SW 1271 (cell line): ENCODE measurements around the gene ZNF491.
"Not testable (repeated sequence)": the region's sequence is repeated elsewhere in the genome, so short reads cannot be mapped to it uniquely, and the experiment has no call there.

Experiments used
- DNase-seq, 2 experiments: peaks; one replicate each; lab custom pipeline; 2025; lab: John Stamatoyannopoulos, UW

ZNF491 gene

DNA sequence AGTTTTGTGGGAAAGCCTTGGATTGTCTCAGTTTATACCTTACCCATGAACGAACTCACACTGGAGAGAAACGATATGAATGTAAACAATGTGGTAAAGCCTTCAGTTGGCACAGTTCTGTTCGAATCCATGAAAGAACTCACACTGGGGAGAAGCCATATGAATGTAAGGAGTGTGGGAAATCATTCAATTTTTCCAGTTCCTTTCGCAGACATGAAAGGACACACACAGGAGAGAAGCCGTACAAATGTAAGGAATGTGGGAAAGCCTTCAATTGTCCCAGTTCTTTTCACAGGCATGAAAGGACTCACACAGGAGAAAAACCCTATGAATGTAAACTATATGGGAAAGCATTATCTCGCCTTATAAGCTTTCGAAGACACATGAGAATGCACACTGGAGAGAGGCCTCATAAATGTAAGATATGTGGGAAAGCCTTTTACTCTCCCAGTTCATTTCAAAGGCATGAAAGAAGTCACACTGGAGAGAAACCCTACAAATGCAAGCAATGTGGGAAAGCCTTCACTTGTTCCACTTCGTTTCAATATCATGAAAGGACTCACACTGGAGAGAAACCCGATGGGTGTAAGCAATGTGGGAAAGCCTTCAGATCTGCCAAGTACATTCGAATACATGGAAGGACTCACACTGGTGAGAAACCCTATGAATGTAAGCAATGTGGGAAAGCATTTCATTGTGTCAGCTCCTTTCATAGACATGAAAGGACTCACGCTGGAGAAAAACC is 8.2 kb downstream of the ZNF491 start:
- no peak for DNase-seq

DNA sequence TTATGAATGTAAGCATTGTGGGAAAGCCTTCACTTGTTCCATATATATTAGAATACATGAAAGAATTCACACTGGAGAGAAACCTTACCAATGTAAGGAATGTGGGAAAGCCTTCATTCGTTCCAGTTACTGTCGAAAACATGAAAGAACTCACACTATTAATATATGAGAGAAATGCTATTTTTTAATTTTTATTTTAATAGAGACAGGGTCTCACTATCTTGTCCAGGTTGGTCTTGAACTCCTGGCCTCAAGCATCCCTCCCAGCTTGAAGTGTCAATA is 8.7 kb downstream of the ZNF491 start:
- no peak for DNase-seq

DNA sequence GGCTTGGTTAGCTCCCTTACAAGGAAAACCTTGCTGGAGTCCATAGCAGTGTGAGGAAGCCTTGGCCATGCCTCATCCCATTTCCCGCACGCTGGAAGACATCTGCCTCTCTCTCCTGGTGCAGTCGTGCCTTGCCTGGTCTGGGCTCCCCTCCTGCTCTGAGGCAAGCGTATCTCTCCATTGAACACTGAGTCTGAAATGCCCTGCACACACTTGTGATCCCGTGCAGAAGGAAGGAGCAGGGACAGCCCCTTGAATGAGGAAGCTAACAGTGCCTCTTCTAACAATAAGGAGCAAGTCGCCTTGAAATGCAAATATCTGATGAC is 15.3 kb downstream of the ZNF491 start:
- DNase-seq: no peak

DNA sequence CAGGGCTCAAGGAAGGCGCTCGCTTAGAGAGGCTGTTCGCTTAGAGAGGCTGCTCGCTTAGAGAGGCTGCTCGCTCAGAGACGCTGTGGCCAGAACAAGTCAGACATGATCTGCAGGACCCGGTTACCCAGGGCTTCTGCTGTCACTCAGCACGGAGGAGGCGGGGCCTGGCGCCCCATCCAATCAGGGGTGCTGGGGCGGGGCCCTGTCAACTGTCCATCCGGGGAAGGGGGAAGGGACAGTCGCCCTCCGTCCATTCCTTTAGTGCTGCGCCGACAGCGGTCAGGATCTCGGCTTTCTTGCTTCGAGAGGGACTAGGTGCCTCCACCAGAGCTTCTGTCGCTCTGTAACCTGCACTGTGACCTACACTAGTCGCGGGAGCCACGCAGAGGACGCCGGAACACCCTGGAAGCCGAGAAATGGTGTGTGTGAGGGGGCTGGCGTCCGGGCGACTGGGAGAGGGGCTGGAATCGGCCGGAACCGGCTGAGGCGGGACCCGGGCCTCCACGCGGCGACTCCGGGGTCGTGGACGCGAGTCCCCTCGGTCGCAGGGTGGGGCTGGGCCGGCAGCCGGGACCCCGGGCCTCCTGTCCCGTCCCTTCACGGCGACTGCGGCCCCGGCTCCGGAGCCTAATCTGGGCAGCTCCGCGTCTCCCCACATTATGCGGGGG is 15.8 kb downstream of the ZNF491 start, which contains the start of gene ZNF440:
Gene ZNF440, plus strand, starts transcription at position 245 of the 671 bp plus-strand sequence. Its CDS starts 175 bp downstream, at position 420.
- peak; percentile 70 to 92 for DNase-seq

DNA sequence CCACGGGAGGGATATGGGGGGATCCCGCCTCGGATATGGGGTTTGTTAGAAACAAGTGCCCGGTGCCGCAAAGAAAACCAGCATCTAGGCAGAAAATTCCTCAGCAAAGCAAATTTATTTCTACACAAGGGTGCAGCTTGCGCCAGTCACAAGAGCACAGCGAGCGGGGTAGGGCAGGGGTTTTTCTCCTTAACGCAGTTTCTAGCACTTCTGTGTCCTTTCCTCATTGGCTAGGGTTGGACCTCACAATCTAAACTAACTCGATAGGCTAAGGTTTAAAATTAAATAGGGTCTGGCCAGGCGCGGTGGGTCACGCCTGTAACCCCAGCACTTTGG is 16.3 kb downstream of the ZNF491 start:
- DNase-seq: peak in 1 of 2 experiments; percentile 17

DNA sequence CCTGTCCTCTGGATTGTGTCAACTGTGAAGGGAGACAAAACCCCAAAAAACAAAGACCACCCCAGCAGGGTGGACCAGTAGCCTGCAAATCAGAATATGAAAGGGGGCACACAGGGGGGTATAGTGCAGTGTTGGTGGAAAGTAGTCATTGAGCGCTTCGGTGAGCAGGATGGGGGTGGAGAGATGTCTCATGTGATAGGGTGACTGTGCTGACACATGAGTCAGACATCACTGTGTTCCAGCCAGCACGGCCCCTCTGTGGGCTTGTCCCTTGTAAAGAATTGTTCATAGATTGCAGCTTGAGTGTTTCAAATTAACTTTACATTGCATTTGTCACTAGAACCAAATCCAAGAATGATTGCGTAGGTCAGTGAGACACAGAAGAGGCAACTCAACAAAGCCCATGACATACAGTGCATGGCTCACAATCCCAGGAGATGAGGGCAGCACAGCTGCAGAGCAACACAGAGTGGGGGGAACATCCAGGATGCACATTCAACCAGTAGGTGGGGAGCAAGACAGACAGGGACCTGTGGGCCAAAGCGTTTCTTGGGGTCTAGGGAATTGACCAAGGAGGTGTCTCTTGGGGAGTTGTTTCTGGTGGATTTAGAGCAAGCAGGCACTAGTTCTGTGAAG is 23.3 kb downstream of the ZNF491 start:
- no peak for DNase-seq

DNA sequence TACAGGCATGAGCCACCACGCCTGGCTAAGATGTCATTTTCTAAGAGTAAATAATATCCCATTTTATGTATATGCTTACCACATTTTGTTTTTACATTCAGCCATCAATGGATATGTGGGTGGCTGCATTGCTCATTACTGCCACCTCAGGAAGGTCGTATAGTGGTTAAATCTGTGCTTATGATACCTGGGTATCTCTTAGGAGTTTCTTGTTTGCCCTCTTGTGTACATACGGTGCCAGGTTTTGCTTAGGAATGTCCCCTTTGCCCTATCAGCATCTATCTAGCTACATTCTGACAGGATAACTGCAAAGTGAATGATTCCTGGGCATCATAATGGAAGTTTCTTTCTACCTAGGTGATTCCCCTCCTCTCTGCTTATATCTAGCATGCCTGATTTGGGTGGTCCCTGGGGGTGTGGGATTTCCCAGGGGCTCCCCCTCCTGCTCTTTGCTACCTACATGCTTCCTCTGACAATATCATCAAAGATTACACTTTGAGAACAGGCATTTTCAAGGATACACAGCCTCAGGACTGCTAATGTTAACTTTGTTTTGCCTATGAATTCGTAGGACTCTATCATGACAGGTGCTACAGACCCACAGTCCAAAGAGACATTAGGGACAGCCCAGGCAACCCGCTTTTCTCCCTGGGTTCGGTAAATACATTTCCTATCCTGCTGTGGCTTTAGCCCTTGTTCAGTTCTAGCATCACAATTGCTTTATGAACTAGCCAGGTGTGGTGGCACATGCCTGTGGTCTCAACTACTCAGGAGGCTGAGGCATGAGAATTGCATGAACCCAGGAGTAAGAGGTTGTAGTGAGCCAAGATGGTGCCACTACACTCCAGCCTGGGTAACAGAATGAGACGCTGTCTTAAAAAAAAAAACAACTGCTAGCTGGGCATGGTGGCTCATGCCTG is 30.9 kb downstream of the ZNF491 start:
- DNase-seq: not testable (repeated sequence)

DNA sequence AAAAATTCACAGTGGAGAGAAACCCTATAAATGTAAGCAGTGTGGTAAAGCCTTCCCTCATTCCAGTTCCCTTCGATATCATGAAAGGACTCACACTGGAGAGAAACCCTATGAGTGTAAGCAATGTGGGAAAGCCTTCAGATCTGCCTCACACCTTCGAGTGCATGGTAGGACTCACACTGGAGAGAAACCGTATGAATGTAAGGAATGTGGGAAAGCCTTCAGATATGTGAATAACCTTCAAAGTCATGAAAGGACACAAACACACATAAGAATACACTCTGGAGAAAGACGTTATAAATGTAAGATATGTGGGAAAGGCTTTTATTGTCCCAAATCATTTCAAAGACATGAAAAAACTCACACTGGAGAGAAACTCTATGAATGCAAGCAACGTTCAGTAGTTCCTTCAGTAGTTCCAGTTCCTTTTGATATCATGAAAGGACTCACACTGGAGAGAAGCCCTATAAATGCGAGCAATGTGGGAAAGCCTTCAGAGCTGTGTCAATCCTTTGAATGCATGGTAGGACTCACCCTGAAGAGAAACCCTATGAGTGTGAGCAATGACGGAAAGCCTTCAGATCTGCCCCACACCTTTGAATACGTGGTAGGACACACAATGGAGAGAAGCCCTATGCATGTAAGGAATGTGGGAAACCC is 34.1 kb downstream of the ZNF491 start:
- no peak for DNase-seq

DNA sequence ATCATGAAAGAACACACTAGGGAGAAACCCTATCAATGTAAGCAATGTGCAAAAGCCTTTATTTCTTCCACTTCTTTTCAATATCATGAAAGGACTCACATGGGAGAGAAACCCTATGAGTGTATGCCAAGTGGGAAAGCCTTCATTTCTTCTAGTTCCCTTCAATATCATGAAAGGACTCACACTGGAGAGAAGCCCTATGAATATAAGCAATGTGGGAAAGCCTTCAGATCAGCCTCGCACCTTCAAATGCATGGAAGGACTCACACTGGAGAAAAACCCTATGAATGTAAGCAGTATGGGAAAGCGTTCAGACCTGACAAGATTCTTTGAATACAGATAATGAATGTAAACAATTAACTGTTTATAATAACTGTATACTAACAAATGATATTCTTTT is 35.2 kb downstream of the ZNF491 start:
- DNase-seq: no peak

DNA sequence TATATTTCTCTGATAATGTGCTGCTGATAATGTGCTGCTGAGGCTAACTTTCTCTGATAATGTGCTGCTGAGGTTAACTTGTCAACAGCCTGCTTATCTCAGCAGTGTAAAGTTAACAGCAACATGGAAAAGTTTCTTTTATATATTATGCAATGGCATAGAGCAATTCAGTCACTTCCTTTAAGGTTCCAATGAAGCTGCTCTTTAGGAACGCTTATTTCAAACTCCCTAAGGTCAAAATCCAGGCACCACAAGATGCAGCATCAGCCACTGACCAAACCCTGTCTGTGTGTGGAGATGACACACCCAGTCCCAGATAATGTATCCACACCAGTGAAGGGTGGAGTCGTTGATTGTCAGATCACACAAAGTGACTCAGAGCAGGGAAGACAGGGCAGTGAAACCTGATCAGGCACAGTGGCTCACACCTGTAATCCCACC is 37.3 kb downstream of the ZNF491 start:
- DNase-seq: not testable (repeated sequence)

DNA sequence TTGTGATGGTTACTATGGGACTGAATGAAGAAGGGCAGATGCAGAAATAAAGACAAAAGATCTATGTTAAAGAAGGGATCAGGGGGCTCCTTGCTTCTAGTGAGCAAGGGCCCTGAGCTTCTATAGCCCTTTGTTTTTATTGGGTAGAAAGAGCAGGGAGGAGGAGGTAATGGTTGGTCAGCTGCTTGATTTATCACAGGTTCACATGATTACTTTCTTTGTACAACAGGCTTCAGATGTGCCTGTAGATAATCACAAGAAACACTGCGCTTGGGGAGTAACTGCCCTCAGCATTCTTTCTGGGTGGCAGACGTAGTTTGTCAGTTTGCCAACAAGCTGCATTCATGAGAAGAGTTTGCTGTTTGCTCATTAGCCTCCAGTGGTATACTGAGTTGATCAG is 45.4 kb downstream of the ZNF491 start:
- no peak for DNase-seq

DNA sequence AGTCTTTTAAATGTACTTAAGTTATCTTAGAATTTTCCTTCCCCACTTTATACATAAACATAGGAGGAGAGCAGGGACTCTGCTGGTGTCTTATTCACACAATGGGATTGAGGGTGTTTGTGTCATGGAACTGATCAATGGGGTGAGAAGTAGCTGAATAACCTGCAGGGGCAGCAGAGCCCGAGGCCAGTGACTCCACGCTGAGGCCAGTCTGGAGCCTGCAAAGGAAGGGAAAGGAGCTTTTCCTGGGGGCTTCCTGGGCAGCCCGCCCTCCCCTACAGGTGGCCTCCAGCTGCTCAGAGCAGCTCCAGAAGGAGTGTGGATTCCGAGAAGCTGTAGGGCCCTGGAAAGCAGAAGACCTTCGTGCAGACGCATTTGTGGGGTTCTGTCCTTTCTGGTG is 49.3 kb downstream of the ZNF491 start:
- not testable (repeated sequence) for DNase-seq

DNA sequence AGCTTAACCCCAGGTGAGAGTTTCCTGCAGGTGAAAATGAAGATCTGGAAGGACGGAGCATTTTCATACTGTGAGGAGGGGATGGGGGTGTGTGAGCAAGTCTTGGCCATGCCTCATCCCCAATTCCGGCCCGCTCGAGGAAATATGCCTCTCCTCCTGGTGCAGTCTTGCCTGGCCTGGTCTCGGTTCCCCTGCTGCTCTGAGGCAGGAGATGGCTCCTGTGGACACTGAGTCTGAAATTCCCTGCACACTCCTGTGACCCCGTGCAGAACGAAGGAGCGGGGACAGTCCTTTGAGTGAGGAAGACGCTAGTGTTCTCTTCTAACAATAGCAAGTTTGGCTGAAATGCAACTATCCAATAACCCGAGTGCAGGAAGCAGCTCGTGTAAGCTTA is 49.9 kb downstream of the ZNF491 start:
- no peak for DNase-seq

DNA sequence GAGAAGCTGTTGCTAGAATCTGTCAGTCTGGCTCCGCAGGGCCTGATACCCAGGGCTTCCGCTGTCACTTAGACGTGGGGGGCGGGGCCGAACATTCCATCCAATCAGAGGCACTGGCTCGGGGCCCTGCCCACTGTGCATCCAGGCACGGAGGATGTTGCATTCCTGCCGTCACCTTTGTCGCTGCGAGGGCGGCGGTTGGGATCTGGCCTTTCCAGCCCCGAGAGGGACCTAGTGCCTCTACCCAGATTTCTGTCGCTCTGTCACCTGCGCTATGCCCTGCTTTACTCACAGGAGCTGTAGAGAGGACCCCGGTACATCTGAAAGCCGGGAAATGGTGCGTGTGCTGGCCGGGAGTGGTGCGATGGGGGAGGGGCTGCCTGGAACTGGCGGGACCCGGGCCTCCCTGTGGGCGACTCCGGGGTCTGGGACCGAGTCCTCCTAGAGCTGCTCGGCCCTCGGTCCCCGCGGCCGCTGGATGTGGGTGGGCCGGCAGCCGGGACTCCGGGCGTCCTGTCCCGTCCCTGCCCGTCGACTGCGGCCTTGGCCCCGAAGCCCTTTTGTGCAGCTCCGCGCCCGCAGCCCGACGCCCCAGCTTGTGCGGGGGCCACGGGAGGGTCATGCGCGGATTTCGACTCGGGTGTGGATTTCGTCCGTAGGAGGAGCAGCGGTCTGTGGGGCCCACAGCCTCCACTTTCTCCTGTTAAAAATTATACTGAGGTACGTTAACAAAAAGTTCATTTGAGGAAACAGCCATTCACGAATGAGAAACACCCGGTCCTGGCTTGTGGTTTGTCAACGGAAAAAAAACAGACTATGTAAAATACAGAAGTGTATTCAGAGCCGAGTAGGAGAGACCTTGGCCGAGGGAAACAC is 50.5 kb downstream of the ZNF491 start, which contains the start of gene ZNF439:
Gene ZNF439, plus strand, starts transcription at position 133 of the 876 bp plus-strand sequence. Its CDS starts 142 bp downstream, at position 275.
- DNase-seq: peak; percentile 79 to 88

DNA sequence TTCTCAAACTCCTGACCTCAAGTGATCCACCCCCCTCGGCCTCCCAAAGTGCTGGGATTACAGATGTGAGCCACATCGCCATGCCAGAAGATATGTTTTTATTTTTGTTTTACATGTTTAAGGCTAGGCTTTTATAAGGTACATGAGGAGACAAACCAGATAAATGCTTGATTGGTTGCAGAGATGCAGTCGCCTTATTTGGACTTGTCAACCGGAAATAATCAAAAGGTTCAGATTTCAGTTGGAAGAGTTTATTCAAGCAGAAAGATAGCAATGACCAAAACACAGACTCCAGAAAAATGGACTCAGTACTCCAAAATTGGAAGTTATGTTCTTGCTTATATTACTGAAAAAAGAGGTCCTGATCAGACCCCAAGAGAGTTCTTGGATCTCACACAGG is 52.0 kb downstream of the ZNF491 start:
- not testable (repeated sequence) for DNase-seq

DNA sequence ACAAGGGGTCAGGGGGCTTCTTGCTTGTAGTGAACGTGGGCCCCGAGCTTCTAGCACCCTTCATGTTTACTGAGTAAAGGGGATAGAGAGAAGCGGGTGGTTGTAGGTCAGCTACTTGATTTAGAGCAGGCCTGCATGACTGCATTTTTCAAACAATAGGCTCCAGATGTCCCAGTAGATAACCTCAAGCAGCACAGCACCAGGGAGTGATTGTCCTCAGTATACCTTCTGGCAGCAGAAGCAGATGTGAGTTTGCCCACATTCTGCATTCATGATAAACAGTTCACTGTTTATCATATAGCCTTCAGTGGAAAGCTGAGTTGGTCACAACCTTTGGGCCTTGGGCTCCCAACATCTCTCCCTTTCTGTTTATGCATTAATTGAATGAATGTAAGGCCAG is 55.0 kb downstream of the ZNF491 start:
- DNase-seq: no peak

DNA sequence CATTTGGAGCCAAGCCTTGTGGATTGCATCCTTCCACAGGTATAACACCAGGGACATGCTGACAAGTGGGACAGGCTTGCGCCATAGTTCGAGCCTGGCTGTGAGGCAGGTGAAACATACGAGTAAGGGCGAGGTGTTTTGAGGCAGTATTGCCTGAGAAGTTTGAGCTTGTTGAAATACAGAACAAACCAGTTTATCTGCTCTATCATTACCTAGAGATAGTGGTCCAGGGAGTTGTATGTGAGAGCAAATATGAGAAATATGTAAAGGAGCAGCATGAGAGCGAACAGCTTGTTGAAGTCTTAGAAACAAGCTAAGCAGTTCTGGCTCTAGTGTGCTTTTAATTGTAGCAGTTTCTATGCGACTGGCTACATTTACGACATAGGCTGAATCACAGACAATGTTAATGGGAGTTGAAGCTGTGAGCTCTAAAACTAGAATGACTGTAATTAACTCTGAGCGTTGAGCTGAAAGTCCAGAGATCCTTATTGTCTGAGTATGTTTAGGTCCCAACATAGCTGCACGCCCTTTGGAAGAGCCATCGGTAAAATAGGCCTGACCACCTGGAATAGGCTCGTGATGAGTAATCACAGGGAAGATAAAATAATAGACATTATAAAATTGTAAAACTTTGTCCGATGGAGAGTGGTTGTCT is 58.4 kb downstream of the ZNF491 start:
- DNase-seq: no peak
